A204.1 (cell line): ENCODE data around the gene OR6A2.
A peak's percentile ranks its signal among the peaks of the same experiment; 100 is the strongest.
"Not testable (repeated sequence)": the region's sequence is repeated elsewhere in the genome, so short reads cannot be mapped to it uniquely, and the experiment has no call there.

Experiments
- FAIRE-seq: peaks from 2 replicates; lab custom pipeline; 2012; peaks lifted over from hg19 to GRCh38; lab: Jason Lieb, UNC

OR6A2 gene

DNA sequence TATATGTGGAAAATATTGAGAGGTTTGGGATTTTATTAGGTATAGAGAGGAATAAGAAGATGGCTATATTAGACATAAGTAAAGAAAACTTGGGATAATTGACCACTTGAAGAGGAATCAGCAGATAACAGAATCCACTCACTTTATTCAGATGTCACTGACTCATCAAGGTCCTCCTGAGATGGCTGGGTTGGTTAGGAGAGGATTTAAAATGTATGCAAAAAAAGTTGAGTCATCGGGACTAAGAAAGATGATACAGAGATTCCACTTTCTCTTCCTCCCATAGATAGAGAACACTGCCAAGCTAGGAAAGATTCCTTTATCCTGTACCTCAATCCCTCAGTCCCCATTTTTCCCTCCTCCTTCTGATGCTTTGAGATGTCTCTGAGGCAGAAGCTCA, at the start of gene OR6A2:
Gene OR6A2 (minus strand): TSS at position 288 of the 400 bp plus-strand sequence. CDS start 3,981 bp downstream, outside the sequence.
- no peak for FAIRE-seq

DNA sequence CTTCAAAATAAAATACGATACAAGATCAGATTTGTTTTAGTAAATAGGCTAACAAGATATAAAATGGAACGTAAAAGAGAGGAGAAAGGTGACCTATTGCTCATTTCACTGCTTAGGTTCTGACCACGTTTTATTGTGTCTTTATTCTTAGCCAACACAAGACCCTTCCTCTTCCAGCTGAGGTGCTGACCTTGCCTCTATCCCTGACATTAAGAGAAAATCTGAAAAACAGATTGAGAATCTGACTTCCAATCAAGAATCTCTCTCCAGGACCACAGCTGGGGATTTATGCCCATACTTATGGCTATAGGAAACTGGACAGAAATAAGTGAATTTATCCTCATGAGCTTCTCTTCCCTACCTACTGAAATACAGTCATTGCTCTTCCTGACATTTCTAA, 45.9 kb upstream of the OR6A2 start, which contains the start of gene OR10A5:
Gene OR10A5 (plus strand): TSS at position 301 of the 400 bp plus-strand sequence. CDS start 0 bp downstream, at position 301.
- no peak for FAIRE-seq

DNA sequence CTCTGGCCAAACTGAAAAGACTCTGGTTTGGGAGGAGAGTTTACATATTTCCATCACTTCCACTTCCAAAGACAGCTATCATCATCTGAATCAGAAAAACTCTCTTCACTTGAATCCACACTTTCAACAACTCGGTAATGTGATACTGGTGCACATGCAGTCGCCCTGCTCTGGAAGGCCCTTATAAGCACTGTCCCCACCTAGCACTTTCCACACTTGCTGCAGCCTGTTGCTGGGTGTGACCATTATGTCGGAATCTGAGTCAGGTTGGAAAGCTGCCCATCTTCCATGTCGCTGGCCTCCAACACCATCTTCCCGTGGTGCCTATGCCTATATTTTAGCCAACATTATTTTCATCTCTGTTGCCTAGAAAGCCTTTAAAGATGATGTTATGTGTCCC, 44.9 kb upstream of the OR6A2 start:
- no peak for FAIRE-seq

DNA sequence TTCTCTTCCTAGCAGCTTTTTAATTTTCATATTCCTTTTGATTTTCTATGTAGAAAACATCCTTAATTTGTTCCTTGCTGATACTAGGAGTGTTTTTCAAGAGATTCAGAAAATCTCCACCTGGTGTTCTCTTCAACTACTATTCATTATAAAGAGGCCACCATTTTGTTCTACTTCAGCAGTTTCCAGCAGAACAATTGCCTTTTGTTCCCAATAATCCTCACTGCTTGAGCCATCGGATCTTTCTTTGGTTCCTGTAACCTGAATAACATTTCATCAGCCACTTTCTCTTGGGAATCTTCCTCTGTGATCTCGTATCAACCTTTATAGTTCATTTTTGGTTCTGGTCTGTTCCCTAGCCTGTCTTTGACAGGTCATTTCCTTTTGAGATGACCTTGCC, 44.2 kb upstream of the OR6A2 start:
- no peak for FAIRE-seq

DNA sequence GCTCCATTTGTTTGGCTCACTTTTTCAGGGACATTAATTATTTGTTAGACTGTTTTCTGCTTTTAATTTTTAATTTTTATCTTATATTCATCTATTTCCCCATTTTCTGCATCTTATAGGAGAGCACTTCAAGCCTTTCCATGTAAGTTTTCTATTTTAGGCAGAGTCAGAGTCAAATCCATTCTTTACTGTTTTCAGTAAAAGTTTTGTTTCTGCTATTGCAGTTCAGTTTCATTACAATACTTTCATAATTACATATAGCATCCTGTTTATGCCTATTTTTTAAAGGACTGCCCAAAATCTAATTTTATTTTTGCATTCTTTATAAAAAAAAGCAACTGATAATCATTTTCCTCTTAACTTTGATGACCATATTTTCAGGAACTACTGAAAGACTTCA, 42.2 kb upstream of the OR6A2 start:
- FAIRE-seq: no peak

DNA sequence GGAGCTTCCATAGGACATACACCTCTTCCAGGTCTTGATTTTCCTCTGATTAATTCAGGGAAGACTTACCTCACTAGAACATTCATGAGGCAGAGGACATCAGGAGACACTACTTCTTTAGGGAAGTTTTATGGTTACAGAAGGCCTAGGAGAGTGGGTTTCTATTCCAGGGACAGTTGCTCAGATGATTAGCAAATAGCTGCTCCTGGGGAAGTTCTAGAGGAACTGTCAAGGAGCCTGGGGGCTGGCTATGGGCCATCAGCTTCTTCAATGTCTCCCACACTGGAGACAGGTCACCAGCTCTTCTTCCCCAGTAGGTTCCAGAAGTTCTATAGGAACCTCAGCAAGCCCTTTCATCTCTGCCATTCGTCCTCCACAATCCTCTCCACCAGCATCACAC, 34.5 kb upstream of the OR6A2 start:
- FAIRE-seq: no peak

DNA sequence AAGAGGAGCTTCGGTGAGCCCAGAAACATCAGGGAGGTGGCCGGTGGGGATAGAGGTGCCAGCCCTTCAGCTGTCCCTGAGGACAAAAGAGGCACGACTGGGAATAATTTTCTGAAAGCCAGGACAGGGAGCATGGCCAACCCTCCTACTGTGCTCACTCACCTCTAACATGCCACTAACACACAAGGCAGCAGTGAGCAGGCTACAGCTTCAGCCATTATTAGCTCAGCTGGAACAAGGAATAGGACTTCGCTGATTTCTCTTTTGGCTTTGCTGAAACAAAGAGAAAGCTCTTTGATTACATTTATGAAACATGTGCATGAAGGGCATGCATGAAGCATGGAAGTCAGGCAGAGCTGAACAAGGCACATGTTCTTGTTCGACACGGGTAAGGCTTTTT, 33.9 kb upstream of the OR6A2 start:
- FAIRE-seq: no peak

DNA sequence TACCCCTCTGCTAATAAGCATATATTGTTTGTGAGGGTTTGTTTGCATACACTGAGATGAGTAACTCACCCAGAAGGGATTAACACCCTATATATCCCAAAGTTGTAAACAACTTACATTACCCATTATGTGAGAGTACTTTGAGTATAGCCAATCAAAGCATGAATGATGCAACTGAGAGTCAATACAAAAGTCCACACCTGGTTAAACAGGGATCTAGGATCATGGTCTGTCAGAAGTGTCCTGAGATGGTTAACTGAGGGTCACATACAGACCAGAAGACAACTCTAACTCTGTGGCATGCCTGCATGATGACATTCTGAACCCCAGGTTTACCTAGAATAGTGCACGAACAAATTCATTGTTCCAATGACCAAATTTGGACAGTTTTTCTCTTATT, 28.6 kb upstream of the OR6A2 start:
- FAIRE-seq: no peak

DNA sequence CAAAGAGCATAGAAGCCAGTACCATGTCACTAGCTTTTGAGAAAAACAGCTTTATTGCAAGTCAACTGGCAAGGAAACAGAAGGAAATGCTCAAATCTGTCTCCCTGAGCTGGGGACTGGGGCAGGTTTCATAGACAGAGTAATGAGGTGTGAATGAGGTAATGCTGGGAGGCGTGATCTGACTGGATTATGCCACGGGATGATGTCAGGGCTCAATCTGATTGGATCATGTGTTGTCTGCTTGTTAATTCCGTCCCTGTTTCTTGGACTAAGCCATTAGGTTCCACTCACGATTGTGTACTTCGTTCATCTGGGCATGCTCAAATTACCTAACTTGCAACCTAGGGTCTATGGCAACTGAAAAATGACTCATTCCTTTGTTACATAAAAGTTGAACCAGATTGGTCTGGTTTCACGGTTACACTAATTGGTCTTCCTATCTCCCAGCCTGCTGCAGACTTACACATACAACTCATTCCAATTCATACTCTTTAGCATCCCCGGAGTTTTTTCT, 25.8 kb upstream of the OR6A2 start:
- FAIRE-seq: no peak

DNA sequence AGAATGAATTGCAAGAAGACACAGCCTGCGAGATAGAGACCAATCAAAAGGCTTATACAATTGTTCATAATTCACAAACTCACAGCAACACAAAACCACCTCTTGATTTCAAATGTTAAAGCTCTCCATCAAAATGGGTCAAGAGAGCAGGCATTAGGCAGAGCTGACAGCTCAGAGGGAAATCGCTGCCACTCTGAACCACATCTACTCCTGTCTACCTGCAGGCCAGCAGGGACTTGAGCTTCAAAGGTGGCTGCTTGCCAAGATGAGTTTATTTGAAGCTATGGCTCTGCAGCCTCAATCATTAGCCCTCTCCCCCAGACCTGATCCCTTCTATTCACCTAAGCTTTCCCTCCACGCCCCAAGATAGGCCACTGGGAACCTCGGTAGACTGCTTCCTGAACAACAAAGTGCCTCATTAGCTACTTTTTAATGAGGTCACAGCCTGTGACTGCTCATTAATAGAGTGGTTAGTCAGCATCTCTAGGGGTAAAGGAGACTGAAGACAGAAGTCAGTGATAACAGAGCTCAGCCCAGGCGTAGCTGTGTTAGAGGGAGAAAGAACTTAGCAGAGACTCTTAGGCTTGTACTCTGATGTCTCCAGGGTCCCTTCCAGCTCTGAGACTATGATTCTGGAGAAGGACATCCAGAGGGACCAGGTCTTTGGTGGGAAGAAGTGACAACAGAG, 24.8 kb upstream of the OR6A2 start:
- FAIRE-seq: no peak

DNA sequence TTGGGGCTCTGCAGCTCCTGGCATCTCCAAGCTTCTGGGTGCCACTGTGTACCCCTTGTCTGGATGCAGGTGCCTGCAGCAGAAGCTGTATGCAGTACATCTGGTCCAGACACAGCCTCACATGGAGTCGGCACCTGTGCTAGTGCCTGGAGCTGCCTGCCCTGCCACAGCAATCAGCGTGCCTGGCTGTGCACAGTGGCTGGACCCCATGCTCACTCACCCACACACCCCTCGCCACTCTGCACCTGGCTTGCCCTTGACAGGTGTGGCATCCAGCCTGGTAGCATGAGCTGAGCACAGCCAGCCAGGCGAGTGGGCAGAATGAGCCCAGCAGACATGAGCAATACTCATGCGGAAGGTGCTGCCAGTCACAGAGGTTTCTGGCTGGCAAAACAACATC, 19.5 kb upstream of the OR6A2 start:
- FAIRE-seq: no peak

DNA sequence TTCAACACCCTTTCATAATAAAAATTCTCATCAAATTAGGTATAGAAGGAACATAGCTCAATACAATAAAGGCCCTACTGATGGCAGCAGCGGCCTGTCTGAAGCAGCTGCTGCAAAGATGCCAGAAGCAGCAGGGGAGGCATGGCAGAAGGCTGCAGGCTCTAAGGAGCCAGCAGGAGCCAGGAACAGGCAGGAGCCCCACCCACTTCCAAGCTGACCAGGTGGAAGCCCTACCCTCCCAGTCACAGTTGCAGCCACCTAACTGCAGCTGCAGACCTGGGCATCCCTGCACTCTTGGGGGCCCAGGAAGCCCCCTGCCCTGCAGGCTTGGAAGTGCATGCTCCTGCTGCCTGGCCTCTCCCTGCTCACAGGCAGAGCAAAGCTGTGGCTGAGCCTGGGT, 18.2 kb upstream of the OR6A2 start:
- FAIRE-seq: no peak

DNA sequence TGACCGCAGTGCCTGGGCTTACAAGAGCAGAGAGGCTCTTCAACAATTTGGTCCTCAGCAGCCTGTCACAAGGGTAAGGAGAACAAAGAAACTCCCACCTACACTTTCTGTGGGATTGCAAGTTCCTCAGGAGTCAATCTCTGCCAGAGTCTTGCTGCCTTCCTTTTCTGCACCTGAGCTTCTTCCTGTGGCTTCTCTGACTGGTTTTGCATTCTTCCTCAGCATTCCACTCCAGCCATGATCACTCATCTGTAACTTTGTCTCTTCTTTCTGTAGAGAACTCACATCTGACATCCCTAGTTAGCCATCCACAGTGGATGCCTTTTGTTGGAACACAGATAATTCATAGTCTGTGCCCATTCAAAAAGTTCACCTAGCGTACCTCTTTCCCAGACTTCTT, 14.2 kb upstream of the OR6A2 start:
- no peak for FAIRE-seq

DNA sequence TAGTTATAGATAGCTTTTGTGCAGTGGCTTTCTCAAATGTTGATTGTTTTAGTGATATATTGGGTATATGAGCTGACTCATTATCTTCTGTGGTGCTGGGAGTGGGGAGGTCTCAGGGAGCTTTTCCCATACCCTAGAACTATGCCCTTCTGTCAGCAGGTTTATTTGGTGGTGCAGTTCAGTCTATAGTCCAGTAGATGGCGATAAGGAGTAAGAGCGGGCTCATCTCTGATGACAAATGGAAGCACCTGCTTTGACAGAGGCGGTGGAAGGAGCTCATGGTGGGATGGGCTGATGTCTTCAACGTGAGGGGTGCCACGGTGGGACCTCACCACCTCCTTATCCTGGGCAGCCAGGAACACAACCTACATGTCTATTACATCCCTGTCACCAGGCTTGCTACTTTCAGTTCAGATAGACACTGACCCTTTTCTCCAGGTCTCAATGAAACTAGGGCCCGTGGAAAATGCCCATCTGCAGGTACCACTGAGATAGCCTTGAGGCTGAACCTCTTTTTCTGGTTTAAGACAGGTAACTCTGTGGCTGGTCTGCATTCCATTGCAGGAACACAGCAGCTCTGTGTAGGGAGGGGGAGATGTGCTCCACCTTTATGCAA, 13.0 kb upstream of the OR6A2 start:
- no peak for FAIRE-seq

DNA sequence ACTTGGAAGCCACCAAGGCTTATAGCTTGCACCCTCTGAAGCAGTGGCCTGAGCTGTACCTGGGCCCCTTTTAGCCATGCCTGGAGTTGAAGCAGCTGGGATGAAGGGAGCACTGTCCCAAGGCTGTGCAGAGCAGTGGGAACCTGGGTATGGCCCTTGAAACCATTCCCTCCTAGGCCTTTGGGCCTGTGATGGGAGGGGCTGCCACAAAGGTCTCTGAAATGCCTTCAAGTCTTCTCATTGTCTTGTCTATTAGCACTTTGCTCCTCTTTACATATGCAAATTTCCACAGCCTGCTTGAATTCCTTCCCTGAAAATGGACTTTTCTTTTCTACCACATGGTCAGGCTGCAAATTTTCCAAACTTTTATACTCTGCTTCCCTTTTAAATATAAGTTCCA, 1.6 kb upstream of the OR6A2 start:
- FAIRE-seq: not testable (repeated sequence)

DNA sequence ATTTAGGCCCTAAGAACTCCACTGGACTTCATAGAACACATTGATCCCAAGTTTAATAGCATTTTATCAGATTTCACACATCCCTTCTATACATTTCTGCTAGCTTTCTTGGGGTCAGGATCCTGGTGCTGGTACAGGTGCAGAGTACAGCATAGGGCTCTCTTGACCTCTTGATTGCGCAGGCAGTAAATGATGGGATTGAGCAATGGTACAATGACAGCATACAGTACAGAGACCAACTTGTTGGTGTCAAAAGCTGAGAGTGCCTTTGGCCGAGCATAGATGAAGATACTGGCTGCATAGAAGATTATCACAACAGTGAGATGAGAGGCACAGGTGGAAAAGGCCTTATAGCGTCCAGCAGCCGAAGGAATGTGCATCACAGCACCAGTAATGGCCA, 4.8 kb downstream of the OR6A2 start:
- no peak for FAIRE-seq

DNA sequence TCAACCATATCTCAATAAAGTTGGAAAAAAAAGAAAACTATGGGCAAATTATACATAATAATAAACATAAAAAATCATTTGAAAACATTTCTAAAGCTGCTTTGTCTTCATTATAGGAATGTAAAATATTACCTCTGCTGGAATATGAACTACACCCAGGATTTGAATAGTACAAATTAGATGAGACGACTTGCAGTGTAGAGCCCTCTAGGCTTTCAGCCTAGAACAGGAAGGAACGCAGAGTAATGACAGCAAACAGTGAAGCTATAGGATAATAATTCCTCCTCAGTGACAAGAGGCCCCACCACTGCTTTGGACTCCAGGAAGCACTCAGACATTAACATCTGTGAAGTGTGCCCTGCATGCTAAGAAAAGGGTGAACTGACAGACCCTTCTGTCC, 8.9 kb downstream of the OR6A2 start:
- no peak for FAIRE-seq

DNA sequence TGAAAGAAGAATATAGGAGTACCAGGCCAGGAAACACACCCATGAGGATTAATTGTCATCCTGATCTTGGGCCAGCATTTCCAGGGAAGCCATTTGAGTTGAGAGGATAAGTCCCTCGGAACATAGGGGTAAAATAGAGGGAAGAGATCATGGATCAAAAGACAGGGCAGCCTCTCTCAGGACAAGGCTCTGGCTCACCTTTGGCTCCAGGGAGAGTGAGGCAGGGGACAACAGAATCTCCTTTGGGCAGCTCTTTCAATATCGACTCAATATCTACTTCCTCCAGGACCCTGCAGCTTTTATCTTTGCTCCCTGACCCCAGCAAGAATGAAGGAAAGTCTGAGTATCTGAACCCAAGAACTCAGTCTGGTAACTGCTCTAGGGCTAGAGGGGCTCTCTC, 16.8 kb downstream of the OR6A2 start, which contains the start of gene OR2AG1:
Gene OR2AG1 (plus strand): TSS at position 301 of the 400 bp plus-strand sequence. CDS start 2,018 bp downstream, outside the sequence.
- FAIRE-seq: no peak

DNA sequence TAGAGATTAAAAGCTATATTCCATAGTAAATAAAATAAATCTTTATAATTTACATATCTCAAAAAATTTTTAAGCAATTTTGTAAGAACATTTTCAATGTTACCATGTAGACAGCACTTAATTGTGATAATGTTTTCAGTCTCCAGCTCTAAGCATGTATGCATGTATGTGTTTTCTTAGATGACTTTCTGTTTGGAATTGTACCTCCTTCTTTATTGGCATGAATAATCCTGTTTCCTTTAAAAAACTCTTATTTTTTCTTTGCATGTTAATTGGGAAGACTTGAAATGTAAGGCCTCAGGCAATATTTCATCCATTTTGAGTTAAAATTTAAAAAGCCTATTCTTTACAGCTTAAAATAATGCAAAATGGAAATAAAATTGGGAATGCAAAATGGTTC, 18.7 kb downstream of the OR6A2 start:
- no peak for FAIRE-seq

DNA sequence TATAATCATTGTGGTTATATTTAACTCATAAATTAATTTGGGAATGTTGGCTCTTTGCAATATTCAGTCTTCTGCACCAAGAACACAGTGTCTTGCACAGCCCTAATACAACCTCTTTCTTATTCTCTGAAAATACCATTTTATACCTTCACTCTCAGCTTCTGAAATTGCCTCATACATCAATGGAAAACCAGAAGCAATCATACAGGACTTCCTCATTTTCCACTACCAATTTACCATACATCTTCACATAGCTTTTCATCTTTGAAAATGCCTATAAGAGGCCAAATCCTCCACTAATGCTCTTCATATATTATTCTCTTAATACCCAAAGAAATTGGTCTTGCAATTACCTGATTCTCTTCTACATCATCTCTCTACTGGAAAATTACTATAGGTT, 21.0 kb downstream of the OR6A2 start:
- no peak for FAIRE-seq

DNA sequence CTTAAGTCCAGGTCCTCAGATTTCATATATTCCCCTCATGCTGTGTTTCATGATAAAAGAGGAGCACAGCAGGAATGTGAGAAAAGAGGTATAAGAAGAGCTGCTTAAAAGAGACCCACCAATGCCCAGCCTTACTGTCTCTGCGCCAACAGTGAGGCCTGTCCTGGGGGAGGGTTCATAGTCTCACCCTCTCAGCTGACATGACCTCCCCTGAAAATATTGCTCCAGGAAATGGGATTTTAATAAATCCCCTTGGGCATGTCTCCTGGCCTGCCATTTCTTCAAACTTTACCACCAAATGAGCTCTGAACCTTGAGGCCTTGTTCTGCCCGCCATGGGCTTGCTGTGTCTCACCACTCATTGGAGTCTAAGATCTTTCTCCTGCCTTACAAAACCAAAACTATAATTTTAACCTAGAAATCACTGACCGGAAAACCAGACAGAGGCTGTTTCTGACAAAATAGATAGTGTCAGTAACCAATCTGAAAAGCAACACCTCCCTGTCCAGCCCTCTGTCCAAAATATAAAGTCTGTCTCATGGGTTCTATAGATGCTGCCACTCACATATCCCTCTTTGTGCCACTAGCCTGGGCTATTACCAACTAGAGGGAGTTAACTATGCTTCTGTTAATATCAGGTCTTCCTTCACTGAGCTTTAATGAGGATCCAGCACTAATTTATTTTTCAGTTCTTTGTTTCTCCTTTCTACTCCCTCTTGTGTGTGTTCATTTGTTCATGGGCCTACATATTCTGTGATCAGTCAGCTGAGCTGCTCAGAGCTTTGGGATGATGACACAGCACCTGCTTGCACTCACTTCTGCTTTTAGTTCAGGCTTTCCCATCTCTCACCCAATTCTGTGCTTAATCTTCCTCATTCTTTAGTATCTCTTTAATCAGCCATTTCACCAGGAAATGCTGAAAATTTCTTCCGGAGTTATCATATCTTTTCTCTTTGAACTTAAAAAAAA, 27.3 kb downstream of the OR6A2 start, which contains the start of gene OR2AG2:
Gene OR2AG2 (minus strand): TSS at position 51 of the 968 bp plus-strand sequence. CDS start 3,019 bp downstream, outside the sequence.
- FAIRE-seq: no peak

DNA sequence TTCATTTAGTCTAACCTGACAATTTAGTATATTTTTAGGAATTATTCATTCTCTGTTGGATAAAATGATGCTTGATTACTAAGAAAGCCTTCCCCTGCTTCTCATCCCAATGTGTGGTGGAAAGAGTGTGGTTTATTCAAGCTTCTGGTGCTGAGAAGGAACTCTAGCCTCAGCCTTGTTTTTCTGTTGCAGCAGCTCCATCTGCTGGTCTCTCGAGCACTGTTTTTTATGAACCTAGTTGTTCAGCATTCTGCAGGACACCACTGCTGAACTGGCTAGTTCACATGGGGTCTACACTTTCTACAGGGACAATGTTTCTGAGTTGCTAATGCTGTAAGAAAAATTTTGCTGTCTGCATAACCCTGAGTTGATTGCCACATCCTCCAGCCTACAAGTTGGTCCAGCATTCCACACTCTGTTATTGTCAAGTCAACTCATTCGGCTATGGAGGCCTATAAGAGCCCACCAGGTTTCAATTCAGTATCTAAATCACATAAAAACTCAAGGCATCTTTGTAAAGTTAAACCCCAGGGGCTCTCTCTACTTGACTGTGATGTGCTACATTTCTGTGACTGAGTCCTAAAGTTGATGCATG, 42.0 kb downstream of the OR6A2 start:
- FAIRE-seq: peak; percentile 40
